IMR-90 (cell line): ENCODE measurements around the gene CPEB1. TPM values are rescaled to one million over a fixed set of nuclear protein-coding genes. Genes with fewer than 3 reads are reported as not detected.

Experiments used
- ATAC-seq: fragments of 200-7000 bp; cut with Tn5 transposase; 2 replicates; pipeline ENCODE4 v1.9.1; 2020; ENCODE audit warnings: low read depth, mild to moderate bottlenecking, moderate library complexity
- BruUV-seq: library from RNA; stranded (reverse); fragments of 400-500 nt; replicated peaks from 2 replicates; lab custom pipeline; 2021; lab: Mats Ljungman, UMichigan
- CTCF ChIA-PET: fragments of 300-600 bp; formaldehyde crosslinking; extraction: SDS; loops from one replicate; lab custom pipeline; 2021; ENCODE audit warnings: antibody characterized with exemption; lab: Yijun Ruan, JAX
- POLR2A ChIA-PET: fragments of 300-600 bp; sonication (Branson Sonifier 250); formaldehyde crosslinking; loops from one replicate; lab custom pipeline; 2022; ENCODE audit warnings: antibody characterized with exemption; ENCODE audit not compliant: unreplicated experiment; lab: Charles Lee
- DNase-seq: peaks from one replicate; pipeline ENCODE4 v3.0.0; 2013
- H2AFZ ChIP-seq: replicated peaks from 2 replicates; pipeline ENCODE3; 2013; ENCODE audit warnings: low read length, mild to moderate bottlenecking; ENCODE audit not compliant: poor library complexity
- H2AK5ac ChIP-seq: 2 replicates; pipeline ENCODE4 v1.6.1; 2013; ENCODE audit warnings: low read depth, low read length, inconsistent platforms
- H2AK9ac ChIP-seq: replicated peaks from 2 replicates; pipeline ENCODE3; 2013; ENCODE audit warnings: mild to moderate bottlenecking, low read depth, low read length, moderate library complexity; ENCODE audit not compliant: poor library complexity
- H2BK120ac ChIP-seq: 2 replicates; pipeline ENCODE4 v1.6.1; 2013; ENCODE audit warnings: low read depth, low read length, inconsistent platforms
- H2BK15ac ChIP-seq: 3 replicates; pipeline ENCODE4 v1.6.1; 2013; ENCODE audit warnings: low read depth, low read length, inconsistent platforms
- H2BK20ac ChIP-seq: 2 replicates; pipeline ENCODE4 v1.6.1; 2013; ENCODE audit warnings: low read depth, mild to moderate bottlenecking, inconsistent platforms, low read length, moderate library complexity
- H2BK5ac ChIP-seq: 2 replicates; pipeline ENCODE4 v1.6.1; 2013; ENCODE audit warnings: mild to moderate bottlenecking, low read depth, low read length, inconsistent platforms; ENCODE audit not compliant: poor library complexity, severe bottlenecking
- H3K14ac ChIP-seq: replicated peaks from 2 replicates; pipeline ENCODE4 v1.6.1; 2013; ENCODE audit warnings: low read depth, low read length, inconsistent platforms
- H3K18ac ChIP-seq: 2 replicates; pipeline ENCODE4 v1.6.1; 2013; ENCODE audit warnings: low read depth, low read length, control low read depth
- H3K23ac ChIP-seq: 2 replicates; pipeline ENCODE4 v1.6.1; 2013; ENCODE audit warnings: low read depth, low read length, inconsistent platforms
- H3K27ac ChIP-seq: 2 replicates; pipeline ENCODE4 v1.5.1; 2013; ENCODE audit warnings: mild to moderate bottlenecking, control low read depth, low read length; ENCODE audit not compliant: insufficient read depth
- H3K27me3 ChIP-seq: 2 replicates; pipeline ENCODE4 v1.6.1; 2013; ENCODE audit warnings: low read length; ENCODE audit not compliant: control insufficient read depth, insufficient read depth
- H3K36me3 ChIP-seq: 2 replicates; pipeline ENCODE4 v1.6.1; 2013; ENCODE audit warnings: low read length, mixed read lengths; ENCODE audit not compliant: control insufficient read depth, insufficient read depth
- H3K4ac ChIP-seq: 2 replicates; pipeline ENCODE4 v1.6.1; 2013; ENCODE audit warnings: low read depth, low read length, inconsistent platforms
- H3K4me1 ChIP-seq: 2 replicates; pipeline ENCODE4 v1.6.1; 2013; ENCODE audit warnings: low read length, mixed read lengths; ENCODE audit not compliant: control insufficient read depth, insufficient read depth
- H3K4me2 ChIP-seq: 2 replicates; pipeline ENCODE4 v1.6.1; 2013; ENCODE audit warnings: low read depth, mild to moderate bottlenecking, control low read depth, low read length, moderate library complexity
- H3K4me3 ChIP-seq: 2 replicates; pipeline ENCODE4 v1.5.1; 2013; ENCODE audit warnings: low read depth, mild to moderate bottlenecking, control low read depth, low read length, moderate library complexity; ENCODE audit not compliant: insufficient read depth
- H3K56ac ChIP-seq: 2 replicates; pipeline ENCODE4 v1.6.1; 2013; ENCODE audit warnings: low read length, inconsistent platforms; ENCODE audit not compliant: insufficient read depth; ENCODE audit errors: extremely low read depth
- H3K79me1 ChIP-seq, 2 experiments: 2 replicates each; pipeline ENCODE4 v1.6.1; 2013; ENCODE audit warnings: low read length in 2 of 2, inconsistent platforms in 1 of 2, low read depth in 1 of 2
- H3K9ac ChIP-seq: 2 replicates; pipeline ENCODE4 v1.6.1; 2013; ENCODE audit warnings: low read depth, low read length, control low read depth
- H3K9me1 ChIP-seq: 2 replicates; pipeline ENCODE4 v1.6.1; 2013; ENCODE audit warnings: low read length, inconsistent platforms; ENCODE audit not compliant: insufficient read depth
- H3K9me3 ChIP-seq: 2 replicates; pipeline ENCODE4 v1.6.1; 2013; ENCODE audit warnings: low read length; ENCODE audit not compliant: control insufficient read depth, insufficient read depth
- H4K20me1 ChIP-seq: 2 replicates; pipeline ENCODE4 v1.6.1; 2013; ENCODE audit warnings: low read length, inconsistent platforms; ENCODE audit not compliant: insufficient read depth
- H4K5ac ChIP-seq: 2 replicates; pipeline ENCODE4 v1.6.1; 2013; ENCODE audit warnings: mild to moderate bottlenecking, low read depth, low read length, control low read depth
- H4K8ac ChIP-seq, 2 experiments: 2 replicates each; pipeline ENCODE4 v1.6.1; 2013; ENCODE audit warnings: low read depth in 2 of 2, low read length in 2 of 2, control low read depth in 1 of 2, inconsistent platforms in 1 of 2
- H4K91ac ChIP-seq: 2 replicates; pipeline ENCODE4 v1.6.1; 2013; ENCODE audit warnings: low read depth, low read length, inconsistent platforms; ENCODE audit not compliant: insufficient read depth
- BHLHE40 ChIP-seq: fragments of 150-350 bp; IDR thresholded peaks from 2 replicates; pipeline ENCODE4 v1.6.1; 2016; ENCODE audit warnings: mild to moderate bottlenecking, low read depth, low read length
- MAFK ChIP-seq: IDR thresholded peaks from 2 replicates; pipeline ENCODE4 v1.6.1; 2012; ENCODE audit warnings: low read depth, low read length, improper control_type of control experiment
- MAZ ChIP-seq: IDR thresholded peaks from 2 replicates; pipeline ENCODE4 v1.6.1; 2012; ENCODE audit warnings: low read depth, mild to moderate bottlenecking, low read length, improper control_type of control experiment, moderate library complexity, borderline replicate concordance
- MXI1 ChIP-seq: IDR thresholded peaks from 2 replicates; pipeline ENCODE4 v1.6.1; 2012; ENCODE audit warnings: low read depth, mild to moderate bottlenecking, low read length, moderate library complexity, borderline replicate concordance
- RFX5 ChIP-seq: IDR thresholded peaks from 2 replicates; pipeline ENCODE4 v1.8.0; 2012; ENCODE audit warnings: low read depth, mild to moderate bottlenecking, low read length, moderate library complexity
- WGBS, 2 experiments: methylation state at CpG; one replicate each; pipeline versions ENCODE4 v1.1.5 to v1.1.7; 2013; ENCODE audit warnings: missing lambda C conversion rate in 2 of 2; ENCODE audit not compliant: insufficient read length in 1 of 2; ENCODE audit errors: extremely low coverage in 2 of 2; 5-methylcytosine and 5-hydroxymethylcytosine counted together
- dilution Hi-C: fragments of 300-500 bp; cut with HindIII; formaldehyde crosslinking; loops from one replicate; pipeline ENCODE4 v1.14.3; 2018; ENCODE audit warnings: low sequenced_read_pairs; ENCODE audit not compliant: unreplicated experiment
- in situ Hi-C: fragments of 300-500 bp; cut with MboI; formaldehyde crosslinking; loops from 3 replicates; pipeline ENCODE4 v1.14.3; 2019; ENCODE audit warnings: low sequenced_read_pairs, inconsistent platforms, mixed read lengths
- intact Hi-C: fragments of 100-400 bp; cut with micrococcal nuclease; formaldehyde crosslinking; loops from 2 replicates; pipeline ENCODE4 v1.10.0; 2022
- polyA plus RNA-seq, 3 experiments: library from polyadenylated mRNA; depleted of rRNA; stranded (reverse); fragments of >200 nt; gene quantifications; 2 replicates each; pipeline ENCODE4 v1.2.3, GENCODE V29; 2012; ENCODE audit warnings: low replicate concordance in 1 of 3
- total RNA-seq: library from RNA; depleted of rRNA; stranded (reverse); fragments of >200 nt; gene quantifications from 2 replicates; pipeline ENCODE4 v1.2.3, GENCODE V29; 2012

Gene CPEB1
- total and polyA plus RNA-seq, 2 of the 4 experiments (the other 2 are of a cell fraction) = 8.9 to 12.5 TPM

DNA sequence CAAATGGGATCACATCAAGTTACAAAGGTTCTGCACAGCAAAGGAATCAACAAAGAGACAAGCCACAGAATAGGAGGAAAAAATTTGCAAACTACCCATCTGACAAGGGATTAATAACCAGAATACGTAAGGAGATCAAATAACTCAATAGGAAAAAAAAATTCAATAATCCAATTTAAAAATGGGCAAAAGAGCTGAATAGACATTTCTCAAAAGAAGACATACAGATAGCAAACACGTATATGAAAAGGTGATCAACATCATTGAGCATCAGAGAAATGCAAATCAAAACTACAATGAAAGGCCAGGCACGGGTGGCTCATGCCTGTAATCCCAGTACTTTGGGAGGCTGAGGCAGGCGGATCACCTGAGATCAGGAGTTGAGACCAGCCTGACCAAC is 23.5 kb upstream of the CPEB1 start:
- WGBS, 2 experiments = 63% methylated on average over 2 of the region's 4 CpGs; no CpG with 5 or more reads in 1 of the 2 experiments
- H2BK5ac ChIP-seq = no peak overlapping the region
- H3K9ac ChIP-seq = no peak overlapping the region
- no peak overlapping the region for H2AFZ ChIP-seq
- H2BK20ac ChIP-seq = no peak overlapping the region
- H4K8ac ChIP-seq = no peak overlapping the region
- H4K20me1 ChIP-seq = no peaks in the 10 kb centered on the region; the same call in 1 of the 2 replicates
- no peak overlapping the region for H3K56ac ChIP-seq
- TF ChIP-seq BHLHE40 (no peak), MAZ (no peak), MXI1 (no peak), RFX5 (no peak), MAFK (peak; percentile 53; the same call in 1 of the 2 replicates)
- no peaks in the 10 kb centered on the region for H3K9me3 ChIP-seq
- ATAC-seq (no peak), DNase-seq (no peak)
- H3K36me3 ChIP-seq = no peaks in the 10 kb centered on the region
- ChIA-PET POLR2A (no interaction called here), CTCF (no interaction called here)
- H4K5ac ChIP-seq = no peak overlapping the region
- no peak overlapping the region for H3K4me3 ChIP-seq
- H2BK15ac ChIP-seq = no peak overlapping the region
- no peaks in the 10 kb centered on the region for H3K4me1 ChIP-seq
- H3K9me1 ChIP-seq = no peaks in the 10 kb centered on the region
- H3K23ac ChIP-seq = no peak overlapping the region
- H3K27ac ChIP-seq = no peak overlapping the region
- no peak overlapping the region for H4K91ac ChIP-seq
- H3K4ac ChIP-seq = no peak overlapping the region
- no peaks in the 10 kb centered on the region for H3K79me1 ChIP-seq
- no TSS peak for BruUV-seq
- no peak overlapping the region for H2AK9ac ChIP-seq
- in situ Hi-C loops = no loop called here
- no peaks in the 10 kb centered on the region for H3K27me3 ChIP-seq
- no peak overlapping the region for H3K4me2 ChIP-seq
- dilution Hi-C loops = no loop called here
- H2AK5ac ChIP-seq = no peak overlapping the region
- H2BK120ac ChIP-seq = no peak overlapping the region
- H3K18ac ChIP-seq = no peak overlapping the region
- intact Hi-C loops = no loop called here
- H3K14ac ChIP-seq = no peak overlapping the region
